ENCODE results near the gene GPR155. TPM values are rescaled to one million over a fixed set of nuclear protein-coding genes. Genes with fewer than 3 reads are reported as not detected.

Gene GPR155
- total RNA-seq, 4 donors from 2014 or later: 1.8 to 48.7 (median 3.2) TPM

DNA sequence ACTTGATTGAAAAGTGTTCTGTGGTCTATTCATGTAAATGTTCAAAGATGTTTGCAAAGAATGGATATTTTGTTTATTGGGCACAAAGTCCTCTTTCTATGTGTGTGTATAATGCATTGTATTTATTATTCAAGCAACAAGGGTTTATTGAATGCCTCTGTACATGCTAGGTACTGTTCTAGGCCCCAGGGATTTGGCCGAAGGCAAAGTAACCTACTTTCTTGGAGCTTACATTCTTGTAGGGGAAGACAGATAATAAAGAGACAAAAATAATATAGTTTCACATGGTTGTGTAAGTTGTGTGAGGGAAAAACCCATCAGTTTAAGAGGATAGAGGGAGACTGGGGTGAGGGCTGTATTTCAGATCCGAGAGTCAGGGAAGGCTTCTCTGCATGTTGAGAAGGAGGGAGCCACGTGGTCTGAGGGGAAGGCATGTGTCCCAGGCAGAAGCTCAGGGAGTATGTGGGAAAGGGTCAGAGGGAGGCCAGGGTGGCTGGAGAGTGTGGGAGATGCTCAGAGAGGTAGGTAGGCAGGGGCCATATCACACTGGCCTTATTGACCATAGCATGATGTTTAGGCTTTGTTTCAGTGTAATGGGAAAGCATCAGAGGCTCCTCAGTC lies 40.4 kb upstream of the GPR155 start:
- H3K4me3 ChIP-seq: no peak overlapping the region
- no peaks in the 10 kb centered on the region for H3K27me3 ChIP-seq
- H3K9me3 ChIP-seq: no peaks in the 10 kb centered on the region
- H3K4me1 ChIP-seq: no peaks in the 10 kb centered on the region
- no peak overlapping the region for H3K27ac ChIP-seq
- no peaks in the 10 kb centered on the region for H3K36me3 ChIP-seq
- no peak for DNase-seq
- TF ChIP-seq POLR2A (IDR thresholded peaks at IDR 0.05): no peak
- TF ChIP-seq, protein P1, sequence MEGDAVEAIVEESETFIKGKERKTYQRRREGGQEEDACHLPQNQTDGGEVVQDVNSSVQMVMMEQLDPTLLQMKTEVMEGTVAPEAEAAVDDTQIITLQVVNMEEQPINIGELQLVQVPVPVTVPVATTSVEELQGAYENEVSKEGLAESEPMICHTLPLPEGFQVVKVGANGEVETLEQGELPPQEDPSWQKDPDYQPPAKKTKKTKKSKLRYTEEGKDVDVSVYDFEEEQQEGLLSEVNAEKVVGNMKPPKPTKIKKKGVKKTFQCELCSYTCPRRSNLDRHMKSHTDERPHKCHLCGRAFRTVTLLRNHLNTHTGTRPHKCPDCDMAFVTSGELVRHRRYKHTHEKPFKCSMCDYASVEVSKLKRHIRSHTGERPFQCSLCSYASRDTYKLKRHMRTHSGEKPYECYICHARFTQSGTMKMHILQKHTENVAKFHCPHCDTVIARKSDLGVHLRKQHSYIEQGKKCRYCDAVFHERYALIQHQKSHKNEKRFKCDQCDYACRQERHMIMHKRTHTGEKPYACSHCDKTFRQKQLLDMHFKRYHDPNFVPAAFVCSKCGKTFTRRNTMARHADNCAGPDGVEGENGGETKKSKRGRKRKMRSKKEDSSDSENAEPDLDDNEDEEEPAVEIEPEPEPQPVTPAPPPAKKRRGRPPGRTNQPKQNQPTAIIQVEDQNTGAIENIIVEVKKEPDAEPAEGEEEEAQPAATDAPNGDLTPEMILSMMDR (IDR thresholded peaks at IDR 0.05): no peak

DNA sequence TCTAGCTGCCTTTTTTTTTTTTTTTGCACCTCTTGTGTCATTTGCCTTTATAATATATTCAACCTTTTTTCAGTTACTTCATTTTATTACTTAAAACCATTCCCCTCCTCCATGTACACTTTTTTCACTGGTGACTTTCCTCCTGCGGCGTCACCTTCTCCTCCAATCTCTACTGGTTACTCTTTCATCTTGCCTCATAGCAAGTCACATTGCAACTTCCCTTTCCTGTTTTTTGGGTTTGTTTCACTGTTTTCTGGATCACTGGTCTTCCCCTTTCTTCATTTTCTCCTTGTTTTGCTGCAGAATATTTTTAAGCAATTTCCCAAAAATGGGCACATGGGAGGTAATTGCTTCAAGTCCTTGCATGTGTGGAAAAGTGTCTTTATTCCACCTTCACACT lies 37.7 kb upstream of the GPR155 start:
- DNase-seq: no peak
- Histone ChIP-seq H3K27me3 (no peaks in the 10 kb centered on the region), H3K27ac (no peak overlapping the region), H3K4me3 (no peak overlapping the region), H3K36me3 (no peaks in the 10 kb centered on the region), H3K4me1 (no peaks in the 10 kb centered on the region), H3K9me3 (no peaks in the 10 kb centered on the region)
- TF ChIP-seq, protein P1 (IDR thresholded peaks at IDR 0.05): no peak
- TF ChIP-seq POLR2A (IDR thresholded peaks at IDR 0.05): no peak

DNA sequence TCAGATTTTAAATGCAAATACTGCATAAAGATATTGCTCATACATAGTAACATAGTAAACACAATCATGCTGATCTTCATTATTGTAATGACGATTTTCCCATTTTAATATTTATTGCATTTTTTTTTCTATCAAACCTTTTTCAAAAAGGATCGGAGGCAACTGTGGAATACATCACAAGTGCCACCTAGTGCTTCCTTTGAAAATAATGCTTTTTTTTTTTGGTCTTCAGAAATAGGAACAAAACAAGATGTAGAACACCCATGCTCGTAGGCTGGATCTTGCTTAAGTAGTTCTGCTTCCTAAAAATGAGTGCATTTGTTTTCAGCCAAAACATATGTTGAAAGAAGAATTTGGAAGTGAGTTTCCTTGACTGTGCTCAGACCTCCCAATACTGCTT lies 35.7 kb upstream of the GPR155 start:
- no peak overlapping the region for H3K4me3 ChIP-seq
- H3K27ac ChIP-seq: no peak overlapping the region
- no peaks in the 10 kb centered on the region for H3K4me1 ChIP-seq
- no peaks in the 10 kb centered on the region for H3K9me3 ChIP-seq
- TF ChIP-seq POLR2A (IDR thresholded peaks at IDR 0.05): no peak
- TF ChIP-seq, protein P1 (IDR thresholded peaks at IDR 0.05): peak in 5 of 6 experiments; percentile 11 to 44 (median 30)
- no peaks in the 10 kb centered on the region for H3K27me3 ChIP-seq
- no peak for DNase-seq
- no peaks in the 10 kb centered on the region for H3K36me3 ChIP-seq

DNA sequence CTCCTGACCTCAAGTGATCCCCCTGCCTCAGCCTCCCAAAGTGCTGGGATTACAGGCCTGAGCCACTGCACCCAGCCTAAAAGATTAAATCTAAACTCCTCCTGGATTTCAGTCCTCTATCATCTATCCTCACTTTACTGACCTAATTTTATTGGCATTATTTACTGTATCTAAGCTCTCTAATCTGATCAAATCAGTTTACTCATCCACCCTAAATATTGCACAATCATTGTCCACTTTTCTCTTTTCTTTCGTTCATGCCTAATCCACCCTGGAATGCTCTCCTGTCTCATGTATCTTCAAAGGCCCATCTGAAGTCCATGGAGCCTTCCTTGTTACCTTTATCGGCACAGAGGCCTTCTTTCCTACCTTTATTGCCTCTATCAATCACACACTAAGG lies 31.6 kb upstream of the GPR155 start:
- TF ChIP-seq, protein P1 (IDR thresholded peaks at IDR 0.05): no peak
- no peaks in the 10 kb centered on the region for H3K4me1 ChIP-seq
- H3K4me3 ChIP-seq: no peak overlapping the region
- no peaks in the 10 kb centered on the region for H3K9me3 ChIP-seq
- H3K27me3 ChIP-seq: no peaks in the 10 kb centered on the region
- DNase-seq: no peak
- H3K36me3 ChIP-seq: no peaks in the 10 kb centered on the region
- no peak overlapping the region for H3K27ac ChIP-seq

DNA sequence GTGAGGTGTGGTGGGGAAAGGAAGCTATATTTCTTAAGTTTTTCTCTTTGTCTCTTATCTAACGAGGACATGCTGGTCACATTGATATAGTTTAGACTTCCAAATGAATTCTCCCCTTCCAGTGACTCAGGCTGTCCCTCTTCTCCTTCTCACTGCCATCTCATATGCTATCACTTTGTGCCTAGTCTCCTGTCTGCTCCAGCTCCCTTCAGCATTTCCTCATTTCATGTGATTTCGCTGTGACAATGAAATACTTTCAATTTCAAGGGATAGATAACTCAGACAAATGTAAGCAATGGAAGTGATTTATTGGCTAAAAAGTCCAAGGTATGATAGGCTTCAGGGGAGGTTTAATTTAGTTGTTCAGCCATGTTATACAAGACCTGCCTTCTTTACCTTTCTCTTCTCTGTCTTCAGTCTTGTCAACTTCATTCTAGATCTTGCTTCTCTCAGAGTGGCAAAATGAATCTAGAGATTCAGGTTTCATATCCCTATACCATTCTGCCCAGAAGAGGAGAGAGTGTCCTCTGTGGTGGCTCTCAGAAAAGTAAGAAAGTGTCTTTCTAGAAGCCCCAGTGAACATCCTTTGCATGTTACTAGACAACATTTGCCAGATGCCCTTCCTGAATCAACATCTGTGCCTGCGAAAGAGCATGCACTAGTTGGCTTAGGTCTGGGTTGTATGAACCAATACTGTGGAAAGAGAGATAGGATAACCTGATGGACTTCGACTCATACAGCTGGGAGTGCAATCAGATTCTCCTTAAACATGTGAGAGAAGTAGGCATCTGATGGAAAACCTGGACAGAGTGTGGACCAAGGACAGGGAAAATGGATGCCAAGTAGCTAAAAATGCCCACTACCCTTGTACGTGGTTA lies 29.9 kb upstream of the GPR155 start:
- H3K27ac ChIP-seq: no peak overlapping the region
- H3K27me3 ChIP-seq: no peaks in the 10 kb centered on the region
- TF ChIP-seq, protein P1 (IDR thresholded peaks at IDR 0.05): no peak
- TF ChIP-seq POLR2A (IDR thresholded peaks at IDR 0.05): no peak
- no peaks in the 10 kb centered on the region for H3K36me3 ChIP-seq
- no peak for DNase-seq
- no peaks in the 10 kb centered on the region for H3K9me3 ChIP-seq
- H3K4me3 ChIP-seq: no peak overlapping the region
- H3K4me1 ChIP-seq: no peaks in the 10 kb centered on the region

All from Peyer's patch (tissue), 4 donors.